Measurements from ENCODE around the gene HEATR5B.

The HEATR5B gene

DNA sequence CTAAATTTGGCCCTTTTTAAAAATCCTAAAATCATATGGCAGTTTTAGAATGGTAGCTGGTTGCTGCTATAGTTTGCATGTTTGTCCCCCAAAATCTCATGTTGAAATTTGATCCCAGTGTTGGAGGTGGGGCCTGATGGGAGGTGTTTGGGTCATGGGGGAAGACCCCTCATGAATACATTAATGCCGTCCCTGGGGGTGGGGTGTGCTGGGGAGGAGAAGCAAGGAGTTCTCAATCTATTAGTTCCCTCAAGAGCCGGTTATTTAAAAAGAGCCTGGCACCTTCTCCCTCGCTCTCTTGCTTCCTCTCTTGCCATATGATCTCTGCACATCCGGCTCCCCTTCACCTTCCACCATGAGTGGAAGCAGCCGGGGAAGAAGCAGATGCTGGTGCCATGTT is 21.0 kb upstream of the HEATR5B start:
- Histone ChIP-seq H3K27ac (replicated peaks) (no peak overlapping the region), H3K27me3 (ENCODE audit: insufficient read depth, poor library complexity, severe bottlenecking) (no peaks in the 10 kb centered on the region), H3K4me3 (replicated peaks; ENCODE audit: insufficient read depth, low read length) (no peak overlapping the region)
- DNase-seq (ENCODE audit: low read depth in 1 of 2, low spot score in 1 of 2): no peak
- TF ChIP-seq GABPA (IDR thresholded peaks at IDR 0.05; ENCODE audit: low read depth) (no peak), POLR2AphosphoS5 (IDR thresholded peaks at IDR 0.05; ENCODE audit: low read depth) (no peak), SPI1 (IDR thresholded peaks at IDR 0.05; ENCODE audit: borderline replicate concordance, low read depth) (no peak)
- TF ChIP-seq, protein P1, sequence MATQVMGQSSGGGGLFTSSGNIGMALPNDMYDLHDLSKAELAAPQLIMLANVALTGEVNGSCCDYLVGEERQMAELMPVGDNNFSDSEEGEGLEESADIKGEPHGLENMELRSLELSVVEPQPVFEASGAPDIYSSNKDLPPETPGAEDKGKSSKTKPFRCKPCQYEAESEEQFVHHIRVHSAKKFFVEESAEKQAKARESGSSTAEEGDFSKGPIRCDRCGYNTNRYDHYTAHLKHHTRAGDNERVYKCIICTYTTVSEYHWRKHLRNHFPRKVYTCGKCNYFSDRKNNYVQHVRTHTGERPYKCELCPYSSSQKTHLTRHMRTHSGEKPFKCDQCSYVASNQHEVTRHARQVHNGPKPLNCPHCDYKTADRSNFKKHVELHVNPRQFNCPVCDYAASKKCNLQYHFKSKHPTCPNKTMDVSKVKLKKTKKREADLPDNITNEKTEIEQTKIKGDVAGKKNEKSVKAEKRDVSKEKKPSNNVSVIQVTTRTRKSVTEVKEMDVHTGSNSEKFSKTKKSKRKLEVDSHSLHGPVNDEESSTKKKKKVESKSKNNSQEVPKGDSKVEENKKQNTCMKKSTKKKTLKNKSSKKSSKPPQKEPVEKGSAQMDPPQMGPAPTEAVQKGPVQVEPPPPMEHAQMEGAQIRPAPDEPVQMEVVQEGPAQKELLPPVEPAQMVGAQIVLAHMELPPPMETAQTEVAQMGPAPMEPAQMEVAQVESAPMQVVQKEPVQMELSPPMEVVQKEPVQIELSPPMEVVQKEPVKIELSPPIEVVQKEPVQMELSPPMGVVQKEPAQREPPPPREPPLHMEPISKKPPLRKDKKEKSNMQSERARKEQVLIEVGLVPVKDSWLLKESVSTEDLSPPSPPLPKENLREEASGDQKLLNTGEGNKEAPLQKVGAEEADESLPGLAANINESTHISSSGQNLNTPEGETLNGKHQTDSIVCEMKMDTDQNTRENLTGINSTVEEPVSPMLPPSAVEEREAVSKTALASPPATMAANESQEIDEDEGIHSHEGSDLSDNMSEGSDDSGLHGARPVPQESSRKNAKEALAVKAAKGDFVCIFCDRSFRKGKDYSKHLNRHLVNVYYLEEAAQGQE (IDR thresholded peaks at IDR 0.05; ENCODE audit: insufficient replicate concordance, low read depth): no peak
- TF ChIP-seq, protein P2, sequence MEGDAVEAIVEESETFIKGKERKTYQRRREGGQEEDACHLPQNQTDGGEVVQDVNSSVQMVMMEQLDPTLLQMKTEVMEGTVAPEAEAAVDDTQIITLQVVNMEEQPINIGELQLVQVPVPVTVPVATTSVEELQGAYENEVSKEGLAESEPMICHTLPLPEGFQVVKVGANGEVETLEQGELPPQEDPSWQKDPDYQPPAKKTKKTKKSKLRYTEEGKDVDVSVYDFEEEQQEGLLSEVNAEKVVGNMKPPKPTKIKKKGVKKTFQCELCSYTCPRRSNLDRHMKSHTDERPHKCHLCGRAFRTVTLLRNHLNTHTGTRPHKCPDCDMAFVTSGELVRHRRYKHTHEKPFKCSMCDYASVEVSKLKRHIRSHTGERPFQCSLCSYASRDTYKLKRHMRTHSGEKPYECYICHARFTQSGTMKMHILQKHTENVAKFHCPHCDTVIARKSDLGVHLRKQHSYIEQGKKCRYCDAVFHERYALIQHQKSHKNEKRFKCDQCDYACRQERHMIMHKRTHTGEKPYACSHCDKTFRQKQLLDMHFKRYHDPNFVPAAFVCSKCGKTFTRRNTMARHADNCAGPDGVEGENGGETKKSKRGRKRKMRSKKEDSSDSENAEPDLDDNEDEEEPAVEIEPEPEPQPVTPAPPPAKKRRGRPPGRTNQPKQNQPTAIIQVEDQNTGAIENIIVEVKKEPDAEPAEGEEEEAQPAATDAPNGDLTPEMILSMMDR (IDR thresholded peaks at IDR 0.05; ENCODE audit: insufficient read depth, low read length): no peak

DNA sequence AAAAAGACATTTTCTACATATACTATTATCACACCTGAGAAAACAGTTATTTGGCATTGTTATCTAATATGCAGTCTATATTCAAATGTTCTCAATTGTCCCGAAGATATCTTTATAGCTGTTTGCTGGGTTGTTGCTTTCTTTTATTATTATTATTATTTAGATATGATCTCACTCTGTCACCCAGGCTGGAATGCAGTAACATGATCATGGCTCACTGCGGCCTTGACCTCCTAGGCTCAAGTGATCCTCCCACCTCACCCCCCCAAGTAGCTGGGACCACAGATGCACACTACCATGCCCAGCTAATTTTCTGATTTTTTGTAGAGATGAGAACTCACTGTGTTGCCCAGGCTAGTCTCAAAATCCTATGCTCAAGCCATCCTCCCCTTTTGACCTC is 20.0 kb upstream of the HEATR5B start:
- no peak for DNase-seq (ENCODE audit: low read depth in 1 of 2, low spot score in 1 of 2)
- no peak for TF ChIP-seq GABPA (IDR thresholded peaks at IDR 0.05; ENCODE audit: low read depth)
- TF ChIP-seq, protein P2 (IDR thresholded peaks at IDR 0.05; ENCODE audit: insufficient read depth, low read length): no peak
- no peak for TF ChIP-seq POLR2AphosphoS5 (IDR thresholded peaks at IDR 0.05; ENCODE audit: low read depth)
- TF ChIP-seq, protein P1 (IDR thresholded peaks at IDR 0.05; ENCODE audit: insufficient replicate concordance, low read depth): no peak
- no peak for TF ChIP-seq SPI1 (IDR thresholded peaks at IDR 0.05; ENCODE audit: borderline replicate concordance, low read depth)
- Histone ChIP-seq H3K27ac (replicated peaks) (no peak overlapping the region), H3K27me3 (ENCODE audit: insufficient read depth, poor library complexity, severe bottlenecking) (no peaks in the 10 kb centered on the region), H3K4me3 (replicated peaks; ENCODE audit: insufficient read depth, low read length) (no peak overlapping the region)

DNA sequence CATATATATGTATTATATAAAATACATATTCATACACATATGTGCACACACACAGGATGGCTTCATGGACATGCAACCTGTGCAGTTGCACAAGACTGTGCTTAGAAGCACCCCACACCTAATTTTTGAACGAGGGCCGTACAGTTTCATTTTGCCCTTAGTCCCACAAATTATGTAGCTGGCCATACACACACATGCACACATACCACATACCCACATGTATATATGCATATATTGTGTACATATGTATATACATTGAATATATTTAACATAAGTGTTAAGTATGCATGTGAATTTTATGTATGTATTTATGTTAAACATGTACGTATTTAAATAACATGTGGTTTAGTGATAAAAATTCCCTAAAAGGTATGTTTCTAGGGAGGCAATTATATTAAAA is 18.4 kb upstream of the HEATR5B start:
- TF ChIP-seq SPI1 (IDR thresholded peaks at IDR 0.05; ENCODE audit: borderline replicate concordance, low read depth) (no peak), GABPA (IDR thresholded peaks at IDR 0.05; ENCODE audit: low read depth) (no peak), POLR2AphosphoS5 (IDR thresholded peaks at IDR 0.05; ENCODE audit: low read depth) (no peak)
- TF ChIP-seq, protein P2 (IDR thresholded peaks at IDR 0.05; ENCODE audit: insufficient read depth, low read length): no peak
- TF ChIP-seq, protein P1 (IDR thresholded peaks at IDR 0.05; ENCODE audit: insufficient replicate concordance, low read depth): no peak
- DNase-seq (ENCODE audit: low read depth in 1 of 2, low spot score in 1 of 2): no peak
- no peak overlapping the region for H3K27ac ChIP-seq (replicated peaks)
- H3K27me3 ChIP-seq (ENCODE audit: insufficient read depth, poor library complexity, severe bottlenecking): no peaks in the 10 kb centered on the region
- H3K4me3 ChIP-seq (replicated peaks; ENCODE audit: insufficient read depth, low read length): no peak overlapping the region
